ENCODE measurements around the gene CMIP.

DNA sequence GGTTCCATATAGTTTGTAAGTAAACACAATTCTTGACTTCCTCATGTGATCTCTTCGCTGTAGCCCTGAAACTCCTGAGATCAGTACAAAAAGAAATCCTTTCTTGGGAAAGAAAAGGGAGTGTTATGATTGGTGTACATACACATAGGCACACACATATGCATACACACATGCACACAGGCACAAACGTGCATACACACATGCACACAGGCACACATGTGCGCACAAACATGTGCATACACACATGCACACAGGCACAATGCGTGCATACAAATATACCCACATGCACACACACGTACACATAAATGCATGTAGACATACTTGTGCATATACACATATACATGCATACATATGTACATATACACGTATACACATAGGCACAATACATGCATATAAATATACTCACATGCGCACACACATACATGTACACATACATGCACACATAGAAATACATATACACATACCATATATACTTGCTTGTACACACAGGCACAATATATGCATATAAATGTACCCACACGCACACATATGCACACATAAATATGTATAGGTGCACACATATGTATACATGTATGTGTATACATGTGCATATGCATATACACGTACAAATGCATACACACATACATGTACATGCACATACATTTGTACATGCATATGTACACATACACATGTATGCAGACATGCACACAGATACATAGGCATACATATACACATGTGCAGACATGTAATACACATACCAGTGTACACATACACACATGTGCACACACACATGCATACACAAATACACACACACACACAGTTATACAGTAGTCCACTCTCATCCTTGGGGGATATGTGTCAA lies 26.4 kb downstream of the CMIP start:
- TF ChIP-seq, protein P1, sequence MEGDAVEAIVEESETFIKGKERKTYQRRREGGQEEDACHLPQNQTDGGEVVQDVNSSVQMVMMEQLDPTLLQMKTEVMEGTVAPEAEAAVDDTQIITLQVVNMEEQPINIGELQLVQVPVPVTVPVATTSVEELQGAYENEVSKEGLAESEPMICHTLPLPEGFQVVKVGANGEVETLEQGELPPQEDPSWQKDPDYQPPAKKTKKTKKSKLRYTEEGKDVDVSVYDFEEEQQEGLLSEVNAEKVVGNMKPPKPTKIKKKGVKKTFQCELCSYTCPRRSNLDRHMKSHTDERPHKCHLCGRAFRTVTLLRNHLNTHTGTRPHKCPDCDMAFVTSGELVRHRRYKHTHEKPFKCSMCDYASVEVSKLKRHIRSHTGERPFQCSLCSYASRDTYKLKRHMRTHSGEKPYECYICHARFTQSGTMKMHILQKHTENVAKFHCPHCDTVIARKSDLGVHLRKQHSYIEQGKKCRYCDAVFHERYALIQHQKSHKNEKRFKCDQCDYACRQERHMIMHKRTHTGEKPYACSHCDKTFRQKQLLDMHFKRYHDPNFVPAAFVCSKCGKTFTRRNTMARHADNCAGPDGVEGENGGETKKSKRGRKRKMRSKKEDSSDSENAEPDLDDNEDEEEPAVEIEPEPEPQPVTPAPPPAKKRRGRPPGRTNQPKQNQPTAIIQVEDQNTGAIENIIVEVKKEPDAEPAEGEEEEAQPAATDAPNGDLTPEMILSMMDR (IDR thresholded peaks at IDR 0.05), result no peak
- TF ChIP-seq POLR2AphosphoS5 (IDR thresholded peaks at IDR 0.05) (no peak), POLR2A (IDR thresholded peaks at IDR 0.05) (no peak)
